WTC11 (cell line): ENCODE measurements around the gene SKP2. TPM values are rescaled to one million over a fixed set of nuclear protein-coding genes. Genes with fewer than 3 reads are reported as not detected.

Source experiments
- ATAC-seq: fragments of 200-7000 bp; cut with Tn5 transposase; 2 replicates; pipeline ENCODE4 v1.10.0; 2021; ENCODE audit warnings: mild to moderate bottlenecking, moderate library complexity
- CTCF ChIA-PET: fragments of 300-600 bp; sonication (Branson Sonifier 250); formaldehyde crosslinking; loops from one replicate; lab custom pipeline; 2021; ENCODE audit warnings: antibody characterized with exemption; lab: Charles Lee
- POLR2A ChIA-PET: fragments of 350-600 bp; sonication (Branson Sonifier 250); formaldehyde crosslinking; loops from one replicate; lab custom pipeline; 2021; ENCODE audit warnings: antibody characterized with exemption; lab: Charles Lee
- DNase-seq: peaks from one replicate; pipeline ENCODE4 v3.0.0; 2021; ENCODE audit warnings: low spot score
- H3K27ac Mint-ChIP-seq: 2 replicates; pipeline ENCODE4 v1.8.0; 2021; ENCODE audit warnings: mixed read lengths
- H3K27me3 Mint-ChIP-seq: 2 replicates; pipeline ENCODE4 v1.8.0; 2021; ENCODE audit warnings: low read depth, mild to moderate bottlenecking, moderate library complexity, mixed read lengths
- H3K36me3 Mint-ChIP-seq: 2 replicates; pipeline ENCODE4 v1.8.0; 2021; ENCODE audit warnings: mixed read lengths
- H3K4me1 Mint-ChIP-seq: 2 replicates; pipeline ENCODE4 v1.8.0; 2022; ENCODE audit warnings: mixed read lengths
- H3K4me3 Mint-ChIP-seq: 2 replicates; pipeline ENCODE4 v1.8.0; 2021; ENCODE audit warnings: mild to moderate bottlenecking, moderate library complexity, mixed read lengths
- H3K9me3 Mint-ChIP-seq: 2 replicates; pipeline ENCODE4 v1.8.0; 2021; ENCODE audit warnings: mixed read lengths
- ARID4B ChIP-seq: sonication (generic); formaldehyde crosslinking; IDR thresholded peaks from 2 replicates; pipeline ENCODE4 v1.8.0; 2023; ENCODE audit warnings: missing genetic modification reagents, mild to moderate bottlenecking, borderline replicate concordance
- E2F4 ChIP-seq: sonication (generic); formaldehyde crosslinking; IDR thresholded peaks from 2 replicates; pipeline ENCODE4 v1.8.1; 2022; ENCODE audit warnings: low read depth, mild to moderate bottlenecking, moderate library complexity, missing genetic modification reagents, borderline replicate concordance
- ELF4 ChIP-seq: sonication (generic); formaldehyde crosslinking; IDR thresholded peaks from 2 replicates; pipeline ENCODE4 v1.8.1; 2022; ENCODE audit warnings: low read depth, mild to moderate bottlenecking, moderate library complexity, missing genetic modification reagents
- EMX1 ChIP-seq: fragments of 250-450 bp; sonication (Bioruptor Pico); IDR thresholded peaks from 2 replicates; pipeline ENCODE4 v1.8.0; 2021; ENCODE audit warnings: mild to moderate bottlenecking
- ERG ChIP-seq: fragments of 250-450 bp; sonication (Bioruptor Pico); IDR thresholded peaks from 2 replicates; pipeline ENCODE4 v1.8.0; 2021; ENCODE audit warnings: mild to moderate bottlenecking
- FOXK1 ChIP-seq: sonication (generic); formaldehyde crosslinking; IDR thresholded peaks from 2 replicates; pipeline ENCODE4 v1.8.0; 2022; ENCODE audit warnings: mild to moderate bottlenecking, moderate library complexity, missing genetic modification reagents
- FOXP1 ChIP-seq: sonication (generic); formaldehyde crosslinking; IDR thresholded peaks from 2 replicates; pipeline ENCODE4 v1.8.0; 2022; ENCODE audit warnings: missing genetic modification reagents, mild to moderate bottlenecking, moderate library complexity, borderline replicate concordance
- GTF2I ChIP-seq: fragments of 250-450 bp; sonication (Bioruptor Pico); conservative IDR thresholded peaks from 2 replicates; pipeline ENCODE4 v1.4.0; 2021; ENCODE audit warnings: mild to moderate bottlenecking
- MLX ChIP-seq: sonication (generic); formaldehyde crosslinking; IDR thresholded peaks from 2 replicates; pipeline ENCODE4 v1.8.1; 2023; ENCODE audit warnings: mild to moderate bottlenecking, missing genetic modification reagents, moderate library complexity
- NR2C2 ChIP-seq: sonication (generic); formaldehyde crosslinking; IDR thresholded peaks from 2 replicates; pipeline ENCODE4 v1.8.0; 2022; ENCODE audit warnings: mild to moderate bottlenecking, missing genetic modification reagents
- OVOL2 ChIP-seq: fragments of 250-450 bp; sonication (Bioruptor Pico); IDR thresholded peaks from 2 replicates; pipeline ENCODE4 v1.9.0; 2021; ENCODE audit warnings: mild to moderate bottlenecking, borderline replicate concordance
- PRDM15 ChIP-seq: sonication (generic); formaldehyde crosslinking; IDR thresholded peaks from 2 replicates; pipeline ENCODE4 v1.8.0; 2022; ENCODE audit warnings: missing genetic modification reagents
- PREB ChIP-seq: sonication (generic); formaldehyde crosslinking; IDR thresholded peaks from 2 replicates; pipeline ENCODE4 v1.8.1; 2022; ENCODE audit warnings: mild to moderate bottlenecking, missing genetic modification reagents, moderate library complexity, borderline replicate concordance
- SP1 ChIP-seq: sonication (generic); formaldehyde crosslinking; conservative IDR thresholded peaks from 2 replicates; pipeline ENCODE4 v1.8.1; 2022; ENCODE audit warnings: missing genetic modification reagents
- TEAD1 ChIP-seq: sonication (generic); formaldehyde crosslinking; IDR thresholded peaks from 2 replicates; pipeline ENCODE4 v1.8.0; 2022; ENCODE audit warnings: mild to moderate bottlenecking, missing genetic modification reagents
- ZNF232 ChIP-seq: sonication (generic); formaldehyde crosslinking; IDR thresholded peaks from 2 replicates; pipeline ENCODE4 v1.8.0; 2022; ENCODE audit warnings: mild to moderate bottlenecking, missing genetic modification reagents
- ZSCAN18 ChIP-seq: fragments of 250-450 bp; sonication (Bioruptor Pico); IDR thresholded peaks from 2 replicates; pipeline ENCODE4 v2.1.2; 2022; ENCODE audit warnings: mild to moderate bottlenecking, moderate library complexity
- total RNA-seq: library from RNA; stranded (reverse); gene quantifications from 3 replicates; pipeline ENCODE4 v1.2.3, GENCODE V29; 2021

The SKP2 gene
- total RNA-seq, 1 experiment from 2014 or later: 68.0 TPM

- TF ChIP-seq ERG (CRISPR knock-in tag) (no peak), FOXK1 (CRISPR knock-in tag) (no peak), GTF2I (CRISPR knock-in tag) (no peak), EMX1 (CRISPR knock-in tag) (no peak), ELF4 (CRISPR knock-in tag) (no peak)
- TF ChIP-seq, all 79 proteins: peak for 0
Observed at GRCh38 chr5:36105819-36106218, 46.1 kb upstream of the SKP2 start (continued).

- no peaks in the 10 kb centered on the region for H3K9me3 Mint-ChIP-seq
- no peak overlapping the region for H3K4me3 Mint-ChIP-seq
- TF ChIP-seq ARID4B (CRISPR knock-in tag) (no peak), FOXP1 (CRISPR knock-in tag) (no peak), E2F4 (CRISPR knock-in tag) (no peak), MLX (CRISPR knock-in tag) (no peak), OVOL2 (CRISPR knock-in tag) (no peak), PREB (CRISPR knock-in tag) (no peak), ZNF232 (CRISPR knock-in tag) (no peak)
- TF ChIP-seq, all 79 proteins: peak for 0
- DNase-seq: no peak
- H3K27ac Mint-ChIP-seq: no peak overlapping the region
- no peaks in the 10 kb centered on the region for H3K4me1 Mint-ChIP-seq
- H3K27me3 Mint-ChIP-seq: no peaks in the 10 kb centered on the region
- 0 out of 2 replicates have a peak, but pooled peaks cover 2% of the 10 kb centered on the region for H3K36me3 Mint-ChIP-seq
- POLR2A ChIA-PET: no interaction called here
- CTCF ChIA-PET: no interaction called here
- no peak for ATAC-seq
Observed at GRCh38 chr5:36108758-36109460, 43.0 kb upstream of the SKP2 start.

- H3K36me3 Mint-ChIP-seq: 0 out of 2 replicates have a peak, but pooled peaks cover 2% of the 10 kb centered on the region
- ChIA-PET POLR2A (no interaction called here), CTCF (interaction anchor here (1.7 kb wide), 1 partner anchor 32 kb away, joined by 9 read pairs; no protein-coding TSS in a partner anchor)
- H3K27ac Mint-ChIP-seq: no peak overlapping the region
- DNase-seq (no peak), ATAC-seq (no peak)
- H3K4me1 Mint-ChIP-seq: no peaks in the 10 kb centered on the region
- H3K4me3 Mint-ChIP-seq: no peak overlapping the region
- H3K27me3 Mint-ChIP-seq: no peaks in the 10 kb centered on the region
- H3K9me3 Mint-ChIP-seq: no peaks in the 10 kb centered on the region
- TF ChIP-seq SP1 (CRISPR knock-in tag): no peak
- no peak for TF ChIP-seq TEAD1 (CRISPR knock-in tag)
- TF ChIP-seq PRDM15 (CRISPR knock-in tag): no peak
- no peak for TF ChIP-seq MLX (CRISPR knock-in tag)
- no peak for TF ChIP-seq ZSCAN18
- no peak for TF ChIP-seq NR2C2 (CRISPR knock-in tag)
Observed at GRCh38 chr5:36111238-36111637, 40.7 kb upstream of the SKP2 start.
